Measurements from ENCODE around the gene SSH3.

SSH3 gene

DNA sequence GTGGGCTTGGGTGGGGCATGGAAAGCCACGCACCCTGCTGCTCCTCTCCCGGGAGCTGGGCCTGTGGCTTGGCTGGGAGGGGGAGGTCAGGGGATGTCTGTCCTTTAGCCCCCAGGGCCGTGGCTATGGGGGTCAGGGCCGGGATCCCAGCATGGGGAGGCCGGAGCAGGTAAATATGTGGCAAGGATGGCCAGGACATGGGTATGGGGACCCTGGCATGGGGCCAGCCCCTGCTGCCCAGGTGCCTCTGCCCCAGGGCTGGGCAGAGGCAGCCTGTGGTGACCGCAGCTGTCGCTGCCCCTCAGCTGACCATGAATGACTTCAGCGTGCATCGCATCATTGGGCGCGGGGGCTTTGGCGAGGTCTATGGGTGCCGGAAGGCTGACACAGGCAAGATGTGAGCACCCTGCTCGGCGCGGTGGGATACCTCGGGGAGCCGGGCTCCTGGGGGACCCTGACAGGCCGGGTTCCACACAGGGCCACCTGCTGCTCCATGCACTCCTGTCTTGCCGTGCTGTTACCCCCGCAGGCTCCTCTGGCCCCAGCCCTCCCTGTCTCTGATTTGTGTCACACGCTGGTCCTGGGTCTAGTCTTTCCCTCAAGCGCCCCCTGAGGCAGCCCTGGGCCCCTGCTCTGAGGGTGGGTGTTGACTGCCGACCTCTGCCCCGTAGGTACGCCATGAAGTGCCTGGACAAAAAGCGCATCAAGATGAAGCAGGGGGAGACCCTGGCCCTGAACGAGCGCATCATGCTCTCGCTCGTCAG lies 22.4 kb upstream of the SSH3 start:
- in situ Hi-C loops (cut with MboI; ENCODE audit: low sequenced_read_pairs, unreplicated experiment): no loop called here
- DNase-seq (ENCODE audit: low spot score): no peak

DNA sequence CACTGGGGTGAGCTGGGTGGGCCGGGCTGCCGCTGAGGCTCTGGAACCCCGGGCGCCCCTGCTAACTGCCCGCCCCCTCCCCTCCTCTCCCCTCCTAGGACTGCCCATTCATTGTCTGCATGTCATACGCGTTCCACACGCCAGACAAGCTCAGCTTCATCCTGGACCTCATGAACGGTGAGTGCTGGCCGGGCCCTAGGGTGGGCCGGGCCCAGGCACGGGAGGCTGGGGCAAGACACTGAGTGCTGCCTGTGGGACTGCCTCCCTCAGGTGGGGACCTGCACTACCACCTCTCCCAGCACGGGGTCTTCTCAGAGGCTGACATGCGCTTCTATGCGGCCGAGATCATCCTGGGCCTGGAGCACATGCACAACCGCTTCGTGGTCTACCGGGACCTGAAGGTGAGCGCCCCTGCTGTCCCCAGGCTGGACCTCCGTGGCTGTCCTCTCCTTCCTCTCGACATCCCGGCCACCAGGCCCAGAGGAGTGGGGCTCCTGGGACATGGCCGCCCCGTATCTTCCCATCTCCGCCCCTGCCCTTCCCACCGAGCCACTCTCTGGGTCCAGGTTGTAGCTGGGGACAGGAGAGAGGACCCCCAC lies 21.7 kb upstream of the SSH3 start:
- in situ Hi-C loops (cut with MboI; ENCODE audit: low sequenced_read_pairs, unreplicated experiment): no loop called here
- no peak for DNase-seq (ENCODE audit: low spot score)
- TF ChIP-seq, protein P1, sequence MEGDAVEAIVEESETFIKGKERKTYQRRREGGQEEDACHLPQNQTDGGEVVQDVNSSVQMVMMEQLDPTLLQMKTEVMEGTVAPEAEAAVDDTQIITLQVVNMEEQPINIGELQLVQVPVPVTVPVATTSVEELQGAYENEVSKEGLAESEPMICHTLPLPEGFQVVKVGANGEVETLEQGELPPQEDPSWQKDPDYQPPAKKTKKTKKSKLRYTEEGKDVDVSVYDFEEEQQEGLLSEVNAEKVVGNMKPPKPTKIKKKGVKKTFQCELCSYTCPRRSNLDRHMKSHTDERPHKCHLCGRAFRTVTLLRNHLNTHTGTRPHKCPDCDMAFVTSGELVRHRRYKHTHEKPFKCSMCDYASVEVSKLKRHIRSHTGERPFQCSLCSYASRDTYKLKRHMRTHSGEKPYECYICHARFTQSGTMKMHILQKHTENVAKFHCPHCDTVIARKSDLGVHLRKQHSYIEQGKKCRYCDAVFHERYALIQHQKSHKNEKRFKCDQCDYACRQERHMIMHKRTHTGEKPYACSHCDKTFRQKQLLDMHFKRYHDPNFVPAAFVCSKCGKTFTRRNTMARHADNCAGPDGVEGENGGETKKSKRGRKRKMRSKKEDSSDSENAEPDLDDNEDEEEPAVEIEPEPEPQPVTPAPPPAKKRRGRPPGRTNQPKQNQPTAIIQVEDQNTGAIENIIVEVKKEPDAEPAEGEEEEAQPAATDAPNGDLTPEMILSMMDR (IDR thresholded peaks at IDR 0.05; ENCODE audit: borderline replicate concordance, control extremely low read depth, extremely low read depth, insufficient read depth, missing control alignments): no peak

More for the DNA sequence above, 22.4 kb upstream of the SSH3 start:
- TF ChIP-seq, protein P1 (IDR thresholded peaks at IDR 0.05; ENCODE audit: borderline replicate concordance, control extremely low read depth, extremely low read depth, insufficient read depth, missing control alignments): no peak

DNA sequence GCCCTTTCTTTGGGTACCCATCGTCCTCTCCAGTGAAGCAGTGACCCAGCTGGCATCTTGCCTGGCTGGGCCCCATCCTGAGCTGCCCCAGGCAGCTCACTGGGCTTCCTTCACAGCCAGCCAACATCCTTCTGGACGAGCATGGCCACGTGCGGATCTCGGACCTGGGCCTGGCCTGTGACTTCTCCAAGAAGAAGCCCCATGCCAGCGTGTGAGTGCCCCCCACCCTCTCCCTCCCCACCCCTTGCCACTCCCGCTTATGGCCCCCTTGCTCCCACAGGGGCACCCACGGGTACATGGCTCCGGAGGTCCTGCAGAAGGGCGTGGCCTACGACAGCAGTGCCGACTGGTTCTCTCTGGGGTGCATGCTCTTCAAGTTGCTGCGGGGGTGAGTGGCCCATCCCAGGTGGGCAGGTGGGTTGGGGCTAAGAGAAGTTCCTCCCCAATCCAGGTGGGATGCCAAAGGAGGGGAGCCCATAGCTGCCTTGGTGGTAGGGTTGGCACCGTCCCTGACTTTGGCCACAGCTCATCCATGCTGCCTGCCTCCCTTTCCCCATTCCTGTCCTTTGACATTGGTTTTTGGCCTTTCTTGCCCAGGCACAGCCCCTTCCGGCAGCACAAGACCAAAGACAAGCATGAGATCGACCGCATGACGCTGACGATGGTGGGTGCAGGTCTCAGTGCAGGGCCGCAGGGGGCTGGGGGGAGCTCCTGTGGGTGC lies 21.0 kb upstream of the SSH3 start:
- TF ChIP-seq, protein P1 (IDR thresholded peaks at IDR 0.05; ENCODE audit: borderline replicate concordance, control extremely low read depth, extremely low read depth, insufficient read depth, missing control alignments): no peak
- no peak for DNase-seq (ENCODE audit: low spot score)
- in situ Hi-C loops (cut with MboI; ENCODE audit: low sequenced_read_pairs, unreplicated experiment): no loop called here

DNA sequence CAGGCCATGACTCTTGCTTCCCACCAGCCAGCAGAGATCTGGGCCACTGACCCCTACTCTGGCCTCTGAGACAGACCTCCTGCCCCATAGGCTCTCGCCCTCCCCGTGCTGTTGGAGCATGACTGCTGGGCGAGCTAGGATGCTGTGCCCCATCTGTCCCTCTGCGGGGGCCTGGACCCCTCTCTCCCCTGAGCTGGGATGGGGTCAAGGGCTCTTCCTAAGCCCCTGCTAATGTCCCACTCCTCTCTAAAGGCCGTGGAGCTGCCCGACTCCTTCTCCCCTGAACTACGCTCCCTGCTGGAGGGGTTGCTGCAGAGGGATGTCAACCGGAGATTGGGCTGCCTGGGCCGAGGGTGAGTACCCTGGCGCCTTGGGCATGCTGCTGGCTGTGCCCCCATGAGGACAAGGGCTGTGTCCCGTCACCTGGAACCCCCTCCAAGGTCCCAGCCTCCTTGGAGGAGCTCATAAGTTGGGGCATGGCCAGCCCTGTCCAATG lies 20.4 kb upstream of the SSH3 start:
- TF ChIP-seq, protein P1 (IDR thresholded peaks at IDR 0.05; ENCODE audit: borderline replicate concordance, control extremely low read depth, extremely low read depth, insufficient read depth, missing control alignments): no peak
- no peak for DNase-seq (ENCODE audit: low spot score)
- in situ Hi-C loops (cut with MboI; ENCODE audit: low sequenced_read_pairs, unreplicated experiment): no loop called here

DNA sequence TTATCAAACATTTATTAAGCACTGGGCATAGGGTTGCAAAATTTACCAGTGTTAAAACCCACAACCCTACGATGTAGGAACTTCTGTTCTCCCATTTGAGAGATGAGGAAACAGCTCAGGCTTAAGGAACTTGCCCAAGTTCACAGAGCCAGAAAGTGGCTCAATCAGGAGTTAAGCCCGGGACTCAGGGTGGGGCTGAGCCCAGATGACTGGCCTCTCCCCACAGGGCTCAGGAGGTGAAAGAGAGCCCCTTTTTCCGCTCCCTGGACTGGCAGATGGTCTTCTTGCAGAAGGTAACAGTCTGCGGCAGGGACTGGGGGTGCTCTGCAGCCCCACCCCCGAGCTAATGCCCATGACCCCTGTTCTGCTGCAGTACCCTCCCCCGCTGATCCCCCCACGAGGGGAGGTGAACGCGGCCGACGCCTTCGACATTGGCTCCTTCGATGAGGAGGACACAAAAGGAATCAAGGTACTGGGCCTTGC lies 19.8 kb upstream of the SSH3 start:
- no peak for DNase-seq (ENCODE audit: low spot score)
- in situ Hi-C loops (cut with MboI; ENCODE audit: low sequenced_read_pairs, unreplicated experiment): no loop called here
- TF ChIP-seq, protein P1 (IDR thresholded peaks at IDR 0.05; ENCODE audit: borderline replicate concordance, control extremely low read depth, extremely low read depth, insufficient read depth, missing control alignments): no peak

DNA sequence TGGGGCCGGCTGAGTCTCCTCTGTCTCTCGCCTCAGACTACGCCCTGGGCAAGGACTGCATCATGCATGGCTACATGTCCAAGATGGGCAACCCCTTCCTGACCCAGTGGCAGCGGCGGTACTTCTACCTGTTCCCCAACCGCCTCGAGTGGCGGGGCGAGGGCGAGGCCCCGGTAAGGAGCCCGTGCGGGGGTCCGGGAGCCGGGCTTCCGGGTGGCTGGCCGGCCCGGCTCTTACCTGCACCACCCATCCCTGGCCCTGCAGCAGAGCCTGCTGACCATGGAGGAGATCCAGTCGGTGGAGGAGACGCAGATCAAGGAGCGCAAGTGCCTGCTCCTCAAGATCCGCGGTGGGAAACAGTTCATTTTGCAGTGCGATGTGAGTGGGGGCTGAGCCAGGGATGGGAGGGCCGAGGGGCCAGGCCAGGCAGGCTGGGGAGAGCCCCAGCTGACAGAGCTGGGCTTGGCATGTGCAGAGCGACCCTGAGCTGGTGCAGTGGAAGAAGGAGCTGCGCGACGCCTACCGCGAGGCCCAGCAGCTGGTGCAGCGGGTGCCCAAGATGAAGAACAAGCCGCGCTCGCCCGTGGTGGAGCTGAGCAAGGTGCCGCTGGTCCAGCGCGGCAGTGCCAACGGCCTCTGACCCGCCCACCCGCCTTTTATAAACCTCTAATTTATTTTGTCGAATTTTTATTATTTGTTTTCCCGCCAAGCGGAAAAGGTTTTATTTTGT lies 18.4 kb upstream of the SSH3 start:
- no peak for DNase-seq (ENCODE audit: low spot score)
- in situ Hi-C loops (cut with MboI; ENCODE audit: low sequenced_read_pairs, unreplicated experiment): no loop called here
- TF ChIP-seq, protein P1 (IDR thresholded peaks at IDR 0.05; ENCODE audit: borderline replicate concordance, control extremely low read depth, extremely low read depth, insufficient read depth, missing control alignments): no peak

Measured in GM13976 (cell line).